Activated CD4-positive, alpha-beta memory T cell treated with anti-CD3 and anti-CD28 coated beads for 36 hours (primary cell): ENCODE measurements around the gene RHOH. TPM values are rescaled to one million over a fixed set of nuclear protein-coding genes. Genes with fewer than 3 reads are reported as not detected.

Experiments
- CTCF ChIA-PET: fragments of 350-600 bp; sonication (Branson Sonifier 250); formaldehyde crosslinking; loops from one replicate; lab custom pipeline; 2021; ENCODE audit warnings: antibody characterized with exemption, inconsistent platforms; lab: Charles Lee
- POLR2A ChIA-PET: fragments of 350-600 bp; sonication (Branson Sonifier 250); formaldehyde crosslinking; loops from one replicate; lab custom pipeline; 2021; ENCODE audit warnings: antibody characterized with exemption; lab: Charles Lee
- DNase-seq: peaks from one replicate; pipeline ENCODE4 v3.0.0-alpha.2; 2020
- H3K27ac Mint-ChIP-seq: one replicate; pipeline ENCODE4 v1.8.0; 2021; ENCODE audit warnings: mixed read lengths
- H3K27me3 Mint-ChIP-seq: one replicate; pipeline ENCODE4 v1.8.0; 2021; ENCODE audit warnings: mixed read lengths
- H3K36me3 Mint-ChIP-seq: one replicate; pipeline ENCODE4 v1.8.0; 2021; ENCODE audit warnings: mixed read lengths
- H3K4me1 Mint-ChIP-seq: one replicate; pipeline ENCODE4 v1.8.0; 2021; ENCODE audit warnings: low read depth, mixed read lengths
- H3K4me3 Mint-ChIP-seq: one replicate; pipeline ENCODE4 v1.8.0; 2021; ENCODE audit warnings: mild to moderate bottlenecking, mixed read lengths
- H3K9me3 Mint-ChIP-seq: one replicate; pipeline ENCODE4 v1.8.0; 2021; ENCODE audit warnings: mixed read lengths
- intact Hi-C: fragments of 100-400 bp; cut with micrococcal nuclease; formaldehyde crosslinking; loops from one replicate; pipeline ENCODE4 v1.15.1; 2023
- total RNA-seq, 2 experiments: library from RNA; stranded (reverse); gene quantifications; one replicate each; pipeline ENCODE4 v1.2.3, GENCODE V29; 2021

The RHOH gene
- total RNA-seq, 2 experiments from 2014 or later, result 97.5 to 98.6 TPM

DNA sequence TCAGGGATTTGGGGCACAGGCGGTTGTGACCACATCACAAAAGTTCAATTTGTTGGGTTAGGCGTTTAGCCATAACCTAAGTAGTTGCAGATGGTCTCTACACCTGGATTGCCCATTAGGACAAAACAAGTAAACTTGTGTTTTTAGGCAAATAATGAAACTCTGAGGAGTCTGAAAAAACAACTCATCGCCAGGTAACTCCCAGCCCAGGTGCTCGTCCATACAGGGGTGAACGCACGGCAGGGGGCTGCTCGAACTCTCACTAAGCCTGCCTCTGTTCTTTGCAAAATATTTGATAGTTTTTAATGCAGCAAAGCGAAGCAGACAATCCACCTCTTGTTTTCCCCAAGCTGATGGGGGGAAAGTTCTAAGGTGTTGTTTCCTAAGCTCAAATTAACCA, 559 bp upstream of the RHOH start:
- peak overlapping the region; percentile 98 for H3K27ac Mint-ChIP-seq
- CTCF ChIA-PET, result interaction anchor here (0.7 to 2.3 kb wide), 10 partner anchors 12 to 138 kb away, joined by 3 to 12 read pairs (median 5); no protein-coding TSS in a partner anchor
- DNase-seq, result no peak
- H3K9me3 Mint-ChIP-seq, result no peaks in the 10 kb centered on the region
- POLR2A ChIA-PET, result interaction anchor here (0.6 to 7.0 kb wide), 10 partner anchors 8 to 140 kb away, joined by 3 to 133 read pairs (median 12); partner anchors contain the start of gene N4BP2
- H3K27me3 Mint-ChIP-seq, result no peaks in the 10 kb centered on the region
- peaks cover 44% of the 10 kb centered on the region for H3K36me3 Mint-ChIP-seq
- peaks cover 53% of the 10 kb centered on the region for H3K4me1 Mint-ChIP-seq
- H3K4me3 Mint-ChIP-seq, result peak overlapping the region; percentile 93
- intact Hi-C loops, result loop anchor here (1.0 to 5.0 kb wide), 3 partner anchors 9 to 499 kb away; partner anchors contain the start of gene UBE2K

GRCh38 chr4:40197879-40198689, 1.3 kb downstream of the RHOH start:
- intact Hi-C loops, result loop anchor here (5.0 kb wide), 1 partner anchor 501 kb away; the partner anchor contains the start of gene UBE2K
- H3K36me3 Mint-ChIP-seq, result peaks cover 58% of the 10 kb centered on the region
- peak overlapping the region; percentile 98 for H3K27ac Mint-ChIP-seq
- DNase-seq, result no peak
- no peaks in the 10 kb centered on the region for H3K9me3 Mint-ChIP-seq
- H3K4me1 Mint-ChIP-seq, result peaks cover 45% of the 10 kb centered on the region
- ChIA-PET CTCF (interaction anchor here (0.8 to 2.1 kb wide), 10 partner anchors 11 to 119 kb away, joined by 3 to 8 read pairs (median 4); no protein-coding TSS in a partner anchor), POLR2A (interaction anchor here (0.8 to 7.0 kb wide), 13 partner anchors 8 to 142 kb away, joined by 3 to 133 read pairs (median 15); partner anchors contain the start of gene N4BP2)
- no peaks in the 10 kb centered on the region for H3K27me3 Mint-ChIP-seq
- H3K4me3 Mint-ChIP-seq, result peak overlapping the region; percentile 93

- Mint-ChIP-seq H3K9me3 (no peaks in the 10 kb centered on the region), H3K4me1 (peaks cover 39% of the 10 kb centered on the region), H3K27me3 (no peaks in the 10 kb centered on the region), H3K36me3 (peaks cover 69% of the 10 kb centered on the region), H3K27ac (peak overlapping the region; percentile 98), H3K4me3 (peak overlapping the region; percentile 93)
- ChIA-PET CTCF (interaction anchor here (0.8 to 2.4 kb wide), 8 partner anchors 9 to 118 kb away, joined by 3 to 18 read pairs (median 6); no protein-coding TSS in a partner anchor), POLR2A (interaction anchor here (0.6 to 7.0 kb wide), 22 partner anchors 7 to 846 kb away, joined by 3 to 133 read pairs (median 9); partner anchors contain the start of gene N4BP2)
- no peak for DNase-seq
- intact Hi-C loops, result loop anchor here (5.0 kb wide), 1 partner anchor 502 kb away; the partner anchor contains the start of gene UBE2K
Measured at GRCh38 chr4:40199179-40199670, 2.4 kb downstream of the RHOH start.

- DNase-seq, result peak; percentile 91
- Mint-ChIP-seq H3K27ac (peak overlapping the region; percentile 98), H3K4me3 (peak overlapping the region; percentile 93), H3K36me3 (peaks cover 79% of the 10 kb centered on the region), H3K4me1 (peaks cover 39% of the 10 kb centered on the region), H3K27me3 (no peaks in the 10 kb centered on the region), H3K9me3 (no peaks in the 10 kb centered on the region)
- intact Hi-C loops, result loop anchor here (1.0 to 10.0 kb wide), 15 partner anchors 8 to 1165 kb away; partner anchors contain the start of genes LIAS, PDS5A, RPL9 and TMEM156
- ChIA-PET POLR2A (interaction anchor here (0.6 to 7.0 kb wide), 33 partner anchors 6 to 847 kb away, joined by 3 to 133 read pairs (median 5); partner anchors contain the start of gene N4BP2), CTCF (interaction anchor here (0.6 to 2.4 kb wide), 15 partner anchors 8 to 144 kb away, joined by 3 to 18 read pairs (median 4); no protein-coding TSS in a partner anchor)
Measured at GRCh38 chr4:40199999-40200874, 3.4 kb downstream of the RHOH start.

DNA sequence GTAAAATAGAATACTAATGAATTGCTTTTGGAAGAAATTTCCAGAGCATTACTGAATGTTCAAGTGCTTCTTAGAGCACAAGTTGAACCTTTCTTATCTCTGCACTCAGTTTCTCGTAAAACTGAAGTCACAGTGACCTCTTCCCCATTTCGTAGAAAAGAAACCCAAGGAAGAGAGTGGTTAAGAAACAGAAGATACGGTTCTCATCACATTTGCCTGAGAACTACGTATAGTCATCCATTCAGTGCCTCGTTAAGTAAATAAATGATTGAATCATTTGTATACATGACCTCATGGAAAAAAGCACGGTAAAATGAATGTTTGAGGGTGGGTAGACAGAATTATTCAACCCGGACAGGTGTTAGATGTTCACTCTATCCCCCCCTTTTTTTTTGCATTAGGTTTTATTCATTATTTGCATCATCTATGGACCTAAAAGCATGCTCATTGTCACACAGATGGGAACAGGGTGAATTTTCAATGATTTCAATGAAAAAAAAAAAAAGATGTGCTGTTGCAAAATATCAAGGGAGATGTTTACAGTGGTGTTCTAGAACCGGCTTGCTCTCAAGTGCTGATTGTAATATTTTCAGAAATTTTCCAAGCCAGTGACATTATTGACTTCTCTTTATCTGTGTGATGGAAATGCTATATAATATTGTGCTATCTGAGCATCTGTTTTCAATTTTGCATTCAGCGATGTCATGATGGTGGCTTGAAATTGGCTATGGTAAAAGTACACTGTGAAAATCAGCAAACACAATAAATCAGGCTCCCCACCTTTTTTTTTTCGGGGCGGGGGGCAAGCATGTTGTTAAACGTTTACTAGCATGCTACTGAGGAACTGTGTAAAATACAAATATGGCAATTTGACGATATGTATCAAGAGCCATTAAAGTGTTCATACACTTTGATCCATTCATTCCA, 4.3 kb downstream of the RHOH start:
- no peaks in the 10 kb centered on the region for H3K27me3 Mint-ChIP-seq
- peak overlapping the region; percentile 93 for H3K4me3 Mint-ChIP-seq
- DNase-seq, result no peak
- no peaks in the 10 kb centered on the region for H3K9me3 Mint-ChIP-seq
- peaks cover 39% of the 10 kb centered on the region for H3K4me1 Mint-ChIP-seq
- ChIA-PET POLR2A (interaction anchor here (0.6 to 6.8 kb wide), 26 partner anchors 10 to 501 kb away, joined by 3 to 97 read pairs (median 11); partner anchors contain the start of gene N4BP2), CTCF (interaction anchor here (0.6 to 2.4 kb wide), 9 partner anchors 10 to 145 kb away, joined by 3 to 18 read pairs (median 5); no protein-coding TSS in a partner anchor)
- intact Hi-C loops, result loop anchor here (1.0 to 10.0 kb wide), 14 partner anchors 7 to 1166 kb away; partner anchors contain the start of genes LIAS, PDS5A, RPL9 and TMEM156
- peaks cover 82% of the 10 kb centered on the region for H3K36me3 Mint-ChIP-seq
- H3K27ac Mint-ChIP-seq, result peak overlapping the region; percentile 98

DNA sequence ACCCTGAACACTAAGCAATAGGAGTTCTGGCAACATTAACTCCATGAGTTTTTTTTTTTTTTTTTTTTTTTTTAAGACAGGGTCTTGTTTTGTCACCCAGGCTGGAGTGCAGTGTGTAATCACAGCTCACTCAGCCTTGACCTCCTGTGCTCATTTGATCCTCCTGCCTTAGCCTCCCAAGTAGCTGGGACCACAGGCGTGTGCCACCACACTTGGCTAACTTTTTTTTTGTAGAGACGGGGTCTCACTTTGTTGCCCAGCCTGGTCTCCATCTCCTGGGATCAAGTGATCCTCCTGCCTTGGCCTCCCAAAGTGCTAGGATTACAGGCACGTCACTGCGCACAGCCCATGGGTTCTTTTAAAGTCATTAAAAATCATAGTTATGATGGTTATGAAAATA, 5.1 kb downstream of the RHOH start:
- intact Hi-C loops, result loop anchor here (2.0 to 10.0 kb wide), 6 partner anchors 37 to 1167 kb away; partner anchors contain the start of genes LIAS, PDS5A, RPL9 and TMEM156
- no peak for DNase-seq
- Mint-ChIP-seq H3K36me3 (peaks cover 81% of the 10 kb centered on the region), H3K4me1 (peaks cover 37% of the 10 kb centered on the region), H3K9me3 (no peaks in the 10 kb centered on the region), H3K27me3 (no peaks in the 10 kb centered on the region), H3K27ac (peak overlapping the region; percentile 98), H3K4me3 (peak overlapping the region; percentile 93)
- ChIA-PET CTCF (interaction anchor here (0.9 to 1.2 kb wide), 3 partner anchors 9 to 124 kb away, joined by 3 read pairs; no protein-coding TSS in a partner anchor), POLR2A (interaction anchor here (0.6 to 4.5 kb wide), 12 partner anchors 10 to 145 kb away, joined by 3 to 32 read pairs (median 4); partner anchors contain the start of gene N4BP2)

- Mint-ChIP-seq H3K9me3 (no peaks in the 10 kb centered on the region), H3K27ac (peak overlapping the region; percentile 98), H3K27me3 (no peaks in the 10 kb centered on the region), H3K36me3 (peaks cover 80% of the 10 kb centered on the region), H3K4me3 (peak overlapping the region; percentile 93), H3K4me1 (peaks cover 41% of the 10 kb centered on the region)
- DNase-seq, result no peak
- CTCF ChIA-PET, result interaction anchor here (0.9 to 1.2 kb wide), 3 partner anchors 9 to 123 kb away, joined by 3 read pairs; no protein-coding TSS in a partner anchor
- intact Hi-C loops, result loop anchor here (5.0 to 10.0 kb wide), 4 partner anchors 225 to 1168 kb away; partner anchors contain the start of genes LIAS, PDS5A, RPL9 and TMEM156
- POLR2A ChIA-PET, result interaction anchor here (0.6 to 4.5 kb wide), 11 partner anchors 9 to 148 kb away, joined by 3 to 32 read pairs (median 5); no protein-coding TSS in a partner anchor
Measured at GRCh38 chr4:40202474-40202873, 5.6 kb downstream of the RHOH start.

- intact Hi-C loops, result loop anchor here (1.0 to 10.0 kb wide), 7 partner anchors 8 to 1170 kb away; partner anchors contain the start of genes LIAS, PDS5A, RPL9 and TMEM156
- ChIA-PET POLR2A (interaction anchor here (0.8 to 6.1 kb wide), 19 partner anchors 8 to 452 kb away, joined by 3 to 133 read pairs (median 5); partner anchors contain the start of gene RHOH), CTCF (interaction anchor here (0.6 to 3.5 kb wide), 8 partner anchors 11 to 112 kb away, joined by 3 to 24 read pairs (median 4); no protein-coding TSS in a partner anchor)
- Mint-ChIP-seq H3K9me3 (no peaks in the 10 kb centered on the region), H3K4me1 (peaks cover 54% of the 10 kb centered on the region), H3K27ac (peak overlapping the region; percentile 98), H3K27me3 (no peaks in the 10 kb centered on the region), H3K4me3 (peak overlapping the region; percentile 93), H3K36me3 (peaks cover 70% of the 10 kb centered on the region)
- DNase-seq, result no peak
Measured at GRCh38 chr4:40204507-40205258, 7.9 kb downstream of the RHOH start.
